ENCODE data around the gene MLF2.
"Not testable (repeated sequence)": the region's sequence is repeated elsewhere in the genome, so short reads cannot be mapped to it uniquely, and the experiment has no call there.

MLF2 gene

GRCh38 chr12:6754411-6754810 is 1.5 kb upstream of the MLF2 start:
- DNase-seq (ENCODE audit: insufficient read length, low spot score) = no peak
- FAIRE-seq = no peak
- TF ChIP-seq POLR2AphosphoS5 (IDR thresholded peaks at IDR 0.05; ENCODE audit: low read depth, low read length) = no peak
- no peak for TF ChIP-seq PAX5 (IDR thresholded peaks at IDR 0.05; ENCODE audit: insufficient read depth, low read length, severe bottlenecking)
- no peak for TF ChIP-seq POU2F2 (IDR thresholded peaks at IDR 0.05; ENCODE audit: low read depth, low read length)
- no peak for TF ChIP-seq TAF1 (IDR thresholded peaks at IDR 0.05; ENCODE audit: low read depth, low read length)

- TF ChIP-seq POLR2A (IDR thresholded peaks at IDR 0.05; ENCODE audit: low read depth, low read length) (no peak), PAX5 (IDR thresholded peaks at IDR 0.05; ENCODE audit: insufficient read depth, low read length, severe bottlenecking) (peak; percentile 6)
- FAIRE-seq (no peak), DNase-seq (ENCODE audit: insufficient read length, low spot score) (no peak)
Observed at GRCh38 chr12:6753772-6754356, 923 bp upstream of the MLF2 start.

- FAIRE-seq = peak; percentile 66
- TF ChIP-seq PAX5 (IDR thresholded peaks at IDR 0.05; ENCODE audit: insufficient read depth, low read length, severe bottlenecking) (no peak), TAF1 (IDR thresholded peaks at IDR 0.05; ENCODE audit: low read depth, low read length) (no peak), SPI1 (IDR thresholded peaks at IDR 0.05; ENCODE audit: low read depth, low read length) (no peak), POLR2AphosphoS5 (IDR thresholded peaks at IDR 0.05; ENCODE audit: low read depth, low read length) (no peak), POLR2A (IDR thresholded peaks at IDR 0.05; ENCODE audit: low read depth, low read length) (no peak), POU2F2 (IDR thresholded peaks at IDR 0.05; ENCODE audit: low read depth, low read length) (no peak)
Observed at GRCh38 chr12:6752167-6752920, 597 bp downstream of the MLF2 start.

GRCh38 chr12:6751767-6752166 is 1.2 kb downstream of the MLF2 start:
- DNase-seq (ENCODE audit: insufficient read length, low spot score) (no peak), FAIRE-seq (peak; percentile 9)
- TF ChIP-seq TAF1 (IDR thresholded peaks at IDR 0.05; ENCODE audit: low read depth, low read length) = no peak
- TF ChIP-seq SPI1 (IDR thresholded peaks at IDR 0.05; ENCODE audit: low read depth, low read length) = no peak
- TF ChIP-seq POLR2AphosphoS5 (IDR thresholded peaks at IDR 0.05; ENCODE audit: low read depth, low read length) = no peak
- TF ChIP-seq POU2F2 (IDR thresholded peaks at IDR 0.05; ENCODE audit: low read depth, low read length) = no peak
- no peak for TF ChIP-seq POLR2A (IDR thresholded peaks at IDR 0.05; ENCODE audit: low read depth, low read length)
- TF ChIP-seq PAX5 (IDR thresholded peaks at IDR 0.05; ENCODE audit: insufficient read depth, low read length, severe bottlenecking) = no peak

More at GRCh38 chr12:6752167-6752920, 597 bp downstream of the MLF2 start:
- DNase-seq (ENCODE audit: insufficient read length, low spot score) = no peak

DNA sequence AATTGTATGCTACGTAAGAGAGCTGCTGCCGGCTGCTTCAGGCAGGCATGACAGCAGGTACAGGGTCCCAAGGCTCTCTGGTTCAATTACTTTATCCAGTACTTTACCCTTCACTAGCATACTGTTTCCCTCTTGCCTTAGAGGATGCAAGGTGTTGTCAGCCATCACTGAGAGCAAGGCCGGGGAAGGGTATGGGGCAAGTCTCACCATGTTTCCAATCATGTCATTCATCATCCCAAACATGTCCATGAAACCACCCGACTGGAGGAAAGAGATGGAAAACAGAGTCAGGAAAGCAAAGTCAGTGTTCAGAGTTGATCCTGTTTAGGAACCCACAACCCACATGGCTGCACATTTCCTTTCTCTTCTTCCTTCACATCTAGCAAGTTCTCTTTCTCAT is 2.4 kb downstream of the MLF2 start:
- FAIRE-seq (no peak), DNase-seq (ENCODE audit: insufficient read length, low spot score) (no peak)
- TF ChIP-seq POLR2A (IDR thresholded peaks at IDR 0.05; ENCODE audit: low read depth, low read length) (no peak), TAF1 (IDR thresholded peaks at IDR 0.05; ENCODE audit: low read depth, low read length) (no peak), PAX5 (IDR thresholded peaks at IDR 0.05; ENCODE audit: insufficient read depth, low read length, severe bottlenecking) (no peak), POU2F2 (IDR thresholded peaks at IDR 0.05; ENCODE audit: low read depth, low read length) (no peak), POLR2AphosphoS5 (IDR thresholded peaks at IDR 0.05; ENCODE audit: low read depth, low read length) (no peak), SPI1 (IDR thresholded peaks at IDR 0.05; ENCODE audit: low read depth, low read length) (no peak)

DNA sequence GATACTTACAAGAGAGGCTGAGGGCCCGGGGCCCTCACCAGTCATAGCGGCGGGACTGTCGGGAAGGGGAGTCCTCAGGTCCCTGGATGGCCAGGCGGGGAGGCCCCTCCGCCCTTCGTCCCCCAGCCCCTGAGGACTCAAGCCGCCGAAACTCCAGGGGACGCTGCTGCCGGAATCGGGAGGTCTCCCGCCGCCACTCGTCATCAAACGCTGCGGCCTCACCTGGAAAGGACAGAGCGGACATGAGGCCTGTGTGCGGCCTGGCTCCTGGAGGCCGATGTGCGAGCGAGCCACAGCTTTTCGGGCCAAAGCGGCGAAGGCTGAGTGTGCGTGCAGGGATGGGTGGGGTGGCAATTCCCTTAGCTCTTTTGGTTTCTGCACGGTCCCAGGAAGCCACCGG is 4.2 kb downstream of the MLF2 start:
- TF ChIP-seq SPI1 (IDR thresholded peaks at IDR 0.05; ENCODE audit: low read depth, low read length) (no peak), POLR2AphosphoS5 (IDR thresholded peaks at IDR 0.05; ENCODE audit: low read depth, low read length) (no peak), TAF1 (IDR thresholded peaks at IDR 0.05; ENCODE audit: low read depth, low read length) (no peak), POU2F2 (IDR thresholded peaks at IDR 0.05; ENCODE audit: low read depth, low read length) (no peak), POLR2A (IDR thresholded peaks at IDR 0.05; ENCODE audit: low read depth, low read length) (no peak), PAX5 (IDR thresholded peaks at IDR 0.05; ENCODE audit: insufficient read depth, low read length, severe bottlenecking) (no peak)
- DNase-seq (ENCODE audit: insufficient read length, low spot score) = no peak
- FAIRE-seq = no peak

DNA sequence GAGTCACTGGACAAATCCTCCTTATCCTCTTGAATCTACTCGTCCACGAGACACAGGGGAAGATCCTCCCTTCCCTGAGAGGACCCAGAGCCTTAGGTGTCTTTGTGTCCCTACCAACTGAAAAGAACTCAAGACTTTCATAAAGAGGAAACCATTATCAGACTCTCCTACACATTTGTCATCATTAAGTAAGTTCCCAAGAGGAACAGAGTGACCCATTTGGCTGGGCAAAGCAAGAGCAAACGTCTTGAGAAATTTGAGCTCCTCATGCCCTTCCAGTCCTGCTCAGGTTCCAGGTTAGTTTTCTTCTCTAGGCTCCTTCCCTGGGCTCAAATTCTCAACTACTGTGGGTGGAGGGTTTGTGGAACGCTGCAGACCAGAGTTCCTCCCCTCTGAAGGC is 5.7 kb downstream of the MLF2 start:
- FAIRE-seq (no peak), DNase-seq (ENCODE audit: insufficient read length, low spot score) (no peak)
- TF ChIP-seq POLR2AphosphoS5 (IDR thresholded peaks at IDR 0.05; ENCODE audit: low read depth, low read length) (no peak), SPI1 (IDR thresholded peaks at IDR 0.05; ENCODE audit: low read depth, low read length) (no peak), TAF1 (IDR thresholded peaks at IDR 0.05; ENCODE audit: low read depth, low read length) (no peak), POU2F2 (IDR thresholded peaks at IDR 0.05; ENCODE audit: low read depth, low read length) (no peak), PAX5 (IDR thresholded peaks at IDR 0.05; ENCODE audit: insufficient read depth, low read length, severe bottlenecking) (no peak), POLR2A (IDR thresholded peaks at IDR 0.05; ENCODE audit: low read depth, low read length) (no peak)

GRCh38 chr12:6745741-6746525 is 7.0 kb downstream of the MLF2 start:
- TF ChIP-seq POLR2AphosphoS5 (IDR thresholded peaks at IDR 0.05; ENCODE audit: low read depth, low read length) (no peak), SPI1 (IDR thresholded peaks at IDR 0.05; ENCODE audit: low read depth, low read length) (peak; percentile 93), POU2F2 (IDR thresholded peaks at IDR 0.05; ENCODE audit: low read depth, low read length) (no peak), POLR2A (IDR thresholded peaks at IDR 0.05; ENCODE audit: low read depth, low read length) (peak; percentile 60)
- DNase-seq (ENCODE audit: insufficient read length, low spot score) (no peak), FAIRE-seq (peak; percentile 91)

DNA sequence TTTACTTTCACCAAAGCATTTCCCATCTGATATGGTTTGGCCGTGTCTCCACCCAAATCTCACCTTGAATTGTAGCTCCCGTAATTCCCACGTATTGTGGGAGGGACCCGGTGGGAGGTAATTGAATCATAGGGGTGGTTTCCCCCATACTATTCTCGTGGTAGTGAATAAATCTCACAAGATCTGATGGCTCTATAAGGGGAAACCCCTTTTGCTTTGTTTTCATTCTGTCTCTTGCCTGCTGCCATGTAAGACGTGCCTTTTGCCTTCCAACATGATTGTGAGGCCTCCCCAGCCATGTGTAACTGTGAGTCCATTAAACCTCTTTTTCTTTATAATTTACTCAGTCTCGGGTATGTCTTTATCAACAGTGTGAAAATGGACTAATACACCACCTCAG is 9.6 kb downstream of the MLF2 start:
- DNase-seq (ENCODE audit: insufficient read length, low spot score) = not testable (repeated sequence)
- peak; percentile 23 for FAIRE-seq

- DNase-seq (ENCODE audit: insufficient read length, low spot score) = no peak
- TF ChIP-seq TAF1 (IDR thresholded peaks at IDR 0.05; ENCODE audit: low read depth, low read length) (no peak), POU2F2 (IDR thresholded peaks at IDR 0.05; ENCODE audit: low read depth, low read length) (no peak), PAX5 (IDR thresholded peaks at IDR 0.05; ENCODE audit: insufficient read depth, low read length, severe bottlenecking) (no peak), SPI1 (IDR thresholded peaks at IDR 0.05; ENCODE audit: low read depth, low read length) (no peak), POLR2AphosphoS5 (IDR thresholded peaks at IDR 0.05; ENCODE audit: low read depth, low read length) (no peak), POLR2A (IDR thresholded peaks at IDR 0.05; ENCODE audit: low read depth, low read length) (no peak)
- FAIRE-seq = no peak
Observed at GRCh38 chr12:6742834-6743233, 10.1 kb downstream of the MLF2 start.

- not testable (repeated sequence) for FAIRE-seq; DNase-seq (ENCODE audit: insufficient read length, low spot score)
Observed at GRCh38 chr12:6742080-6742479, 10.9 kb downstream of the MLF2 start.

Measured in GM12891 (cell line).